Karpas-422 (cell line): ENCODE results near the gene SPATA18. TPM values are rescaled to one million over a fixed set of nuclear protein-coding genes. Genes with fewer than 3 reads are reported as not detected.
A peak's percentile ranks its signal among the peaks of the same experiment; 100 is the strongest.

ENCODE experiments used
- DNase-seq: peaks from one replicate; pipeline ENCODE4 v3.0.0-alpha.2; 2015
- H2AFZ ChIP-seq: fragments of 200-600 bp; sonication (generic); 2 replicates; pipeline ENCODE4 v1.6.1; 2014; ENCODE audit warnings: antibody characterized with exemption, low read length, mixed read lengths
- H3K27ac ChIP-seq: fragments of 200-600 bp; sonication (generic); 2 replicates; pipeline ENCODE4 v1.5.1; 2014; ENCODE audit warnings: mild to moderate bottlenecking, low read length, moderate library complexity
- H3K27me3 ChIP-seq: fragments of 200-600 bp; sonication (generic); 2 replicates; pipeline ENCODE4 v1.6.1; 2014; ENCODE audit warnings: low read length, mixed read lengths
- H3K36me3 ChIP-seq: fragments of 200-600 bp; sonication (generic); 2 replicates; pipeline ENCODE4 v1.6.1; 2014; ENCODE audit warnings: low read length, mixed read lengths; ENCODE audit not compliant: insufficient read depth
- H3K4me1 ChIP-seq: fragments of 200-600 bp; sonication (generic); 2 replicates; pipeline ENCODE4 v1.6.1; 2014; ENCODE audit warnings: mild to moderate bottlenecking, low read length, mixed read lengths
- H3K4me2 ChIP-seq: fragments of 200-600 bp; sonication (generic); 2 replicates; pipeline ENCODE4 v1.6.1; 2014; ENCODE audit warnings: low read length, low read depth, mild to moderate bottlenecking; ENCODE audit not compliant: poor library complexity, severe bottlenecking
- H3K4me3 ChIP-seq: fragments of 200-600 bp; sonication (generic); 2 replicates; pipeline ENCODE4 v1.5.1; 2014; ENCODE audit warnings: mild to moderate bottlenecking, antibody characterized with exemption, low read length, mixed read lengths
- H3K79me2 ChIP-seq: fragments of 200-600 bp; sonication (generic); 2 replicates; pipeline ENCODE4 v1.6.1; 2014; ENCODE audit warnings: mild to moderate bottlenecking, low read length, mixed read lengths
- H3K9ac ChIP-seq: fragments of 200-600 bp; sonication (generic); 2 replicates; pipeline ENCODE4 v1.6.0; 2014; ENCODE audit warnings: low read length
- H3K9me2 ChIP-seq: fragments of 200-600 bp; sonication (generic), shearing (Covaris generic); replicated peaks from 2 replicates; pipeline ENCODE4 v1.6.0; 2014; ENCODE audit warnings: mild to moderate bottlenecking, low read length, moderate library complexity; ENCODE audit not compliant: insufficient read depth
- H3K9me3 ChIP-seq: fragments of 300-700, 200-600 bp; sonication (generic); 2 replicates; pipeline ENCODE4 v1.6.1; 2014; ENCODE audit warnings: low read length, mixed read lengths
- H4K20me1 ChIP-seq: fragments of 200-600 bp; sonication (generic); 2 replicates; pipeline ENCODE4 v1.6.1; 2014; ENCODE audit warnings: mild to moderate bottlenecking, antibody characterized with exemption, low read length, low read depth; ENCODE audit not compliant: insufficient read depth
- total RNA-seq: library from RNA; depleted of rRNA; stranded (reverse); fragments of >200 nt; shearing (Covaris generic); gene quantifications from 2 replicates; pipeline ENCODE4 v1.2.3, GENCODE V29; 2014; ENCODE audit warnings: low replicate concordance

Gene SPATA18
- total RNA-seq, 1 experiment from 2014 or later, result not detected

DNA sequence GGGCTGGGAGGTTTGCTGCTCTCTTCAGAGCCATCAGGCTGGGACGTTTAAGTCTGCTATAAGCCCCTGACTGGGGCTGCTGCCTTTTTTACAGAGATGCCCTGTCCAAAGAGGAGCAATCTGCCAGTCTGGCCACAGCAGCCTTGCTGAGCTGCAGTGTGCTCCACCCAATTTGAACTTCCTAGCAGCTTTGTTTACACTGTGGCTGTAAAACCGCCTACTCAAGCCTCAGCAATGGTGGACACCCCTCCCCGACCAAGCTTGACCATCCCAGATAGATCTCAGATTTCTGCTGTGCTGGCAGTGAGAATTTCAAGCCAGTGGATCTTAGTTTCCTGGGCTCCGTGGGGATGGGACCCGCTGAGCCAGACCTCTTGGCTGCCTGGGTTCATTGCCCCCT is 40.7 kb downstream of the SPATA18 start:
- DNase-seq, result peak; percentile 25
- Histone ChIP-seq H3K9me3 (no peaks in the 10 kb centered on the region), H4K20me1 (no peaks in the 10 kb centered on the region), H3K4me1 (0 out of 2 replicates have a peak, but pooled peaks cover 5% of the 10 kb centered on the region), H3K27me3 (no peaks in the 10 kb centered on the region), H3K9me2 (no peaks in the 10 kb centered on the region), H2AFZ (no peak overlapping the region), H3K36me3 (no peaks in the 10 kb centered on the region), H3K79me2 (no peaks in the 10 kb centered on the region), H3K4me3 (no peak overlapping the region), H3K27ac (no peak overlapping the region), H3K9ac (no peak overlapping the region), H3K4me2 (no peak overlapping the region)

DNA sequence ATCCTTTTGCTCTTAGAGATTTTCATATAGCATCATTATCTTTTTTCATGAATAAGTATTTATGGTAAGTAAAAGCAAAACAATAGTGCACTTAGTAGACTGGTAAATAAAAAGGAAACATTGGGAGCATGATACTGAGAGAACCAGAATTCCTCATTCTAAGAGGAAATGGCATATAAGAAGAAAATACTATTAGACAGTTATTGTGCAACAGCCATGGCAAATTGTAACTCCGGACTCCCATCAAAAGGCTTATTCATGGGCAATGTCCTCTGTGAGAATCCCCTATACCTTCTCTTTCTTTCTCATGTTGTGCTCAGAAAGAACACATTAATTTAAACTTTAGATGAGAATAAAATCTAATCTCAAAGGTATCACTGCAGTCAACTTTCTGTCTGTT is 42.4 kb downstream of the SPATA18 start:
- Histone ChIP-seq H3K79me2 (no peaks in the 10 kb centered on the region), H3K4me2 (no peak overlapping the region), H3K27me3 (no peaks in the 10 kb centered on the region), H3K9me2 (no peaks in the 10 kb centered on the region), H3K9me3 (no peaks in the 10 kb centered on the region), H4K20me1 (no peaks in the 10 kb centered on the region), H3K27ac (no peak overlapping the region), H2AFZ (no peak overlapping the region), H3K4me3 (no peak overlapping the region), H3K36me3 (no peaks in the 10 kb centered on the region), H3K9ac (no peak overlapping the region), H3K4me1 (peaks cover 6% of the 10 kb centered on the region)
- no peak for DNase-seq

DNA sequence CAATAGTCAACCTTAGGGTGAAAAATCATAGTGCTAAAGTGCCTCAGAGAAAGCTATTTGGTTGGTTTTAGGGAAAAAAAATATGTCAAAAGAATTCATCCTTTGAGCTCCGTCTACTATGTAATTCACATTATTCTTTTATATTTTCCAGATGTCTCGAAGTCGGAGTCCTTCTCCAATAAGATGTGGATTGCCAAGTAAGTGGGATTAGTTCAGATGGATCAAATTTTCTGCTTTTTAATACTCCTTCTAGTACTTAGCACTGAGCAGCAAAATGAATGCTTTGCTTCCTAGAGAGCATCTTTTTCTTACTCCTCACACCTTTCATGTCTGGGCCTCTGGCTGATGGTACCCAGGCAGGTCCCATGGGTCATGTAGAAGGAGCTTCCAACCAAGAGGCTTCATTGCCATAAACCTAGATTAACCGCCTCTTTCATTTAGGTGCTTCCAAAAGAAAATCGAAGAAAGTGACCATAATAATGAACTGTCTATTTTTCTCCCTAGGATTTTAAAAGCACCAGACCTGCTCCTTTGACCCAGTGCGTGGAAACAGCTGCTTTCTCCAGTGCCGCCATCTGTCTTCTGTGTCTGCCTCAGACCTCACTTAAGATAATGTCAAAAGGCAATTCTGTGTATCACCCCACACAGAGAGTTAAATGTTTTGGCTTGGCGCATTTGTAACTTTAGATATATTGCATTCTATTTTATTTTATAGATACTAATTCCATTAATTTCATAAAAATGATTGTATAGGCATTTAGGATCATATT is 43.5 kb downstream of the SPATA18 start:
- H3K4me3 ChIP-seq, result no peak overlapping the region
- no peaks in the 10 kb centered on the region for H4K20me1 ChIP-seq
- no peaks in the 10 kb centered on the region for H3K27me3 ChIP-seq
- peaks cover 13% of the 10 kb centered on the region for H3K4me1 ChIP-seq
- no peaks in the 10 kb centered on the region for H3K79me2 ChIP-seq
- H3K9ac ChIP-seq, result no peak overlapping the region
- no peak overlapping the region for H3K27ac ChIP-seq
- peak; percentile 27 for DNase-seq
- H2AFZ ChIP-seq, result no peak overlapping the region
- no peaks in the 10 kb centered on the region for H3K36me3 ChIP-seq
- no peaks in the 10 kb centered on the region for H3K9me3 ChIP-seq
- H3K4me2 ChIP-seq, result no peak overlapping the region
- H3K9me2 ChIP-seq, result no peaks in the 10 kb centered on the region

DNA sequence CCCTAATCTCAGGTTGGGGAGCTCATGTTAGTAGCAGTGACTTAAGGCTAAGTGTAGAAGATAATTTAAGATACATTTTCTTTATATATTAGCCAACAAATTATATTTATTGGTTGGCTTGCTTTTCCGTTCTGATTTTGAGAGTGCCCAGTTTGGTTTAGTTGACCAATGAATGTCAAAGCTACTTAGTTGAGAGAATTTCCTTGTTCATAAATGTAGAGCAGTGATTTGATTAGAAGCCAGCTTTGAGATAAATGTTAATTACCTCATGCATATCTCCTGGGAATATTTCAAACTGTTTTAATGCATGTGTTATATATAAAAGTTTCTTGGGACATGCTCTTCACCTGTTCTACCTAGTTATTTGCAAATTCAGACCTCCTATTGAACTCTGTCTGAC is 44.3 kb downstream of the SPATA18 start:
- H2AFZ ChIP-seq, result no peak overlapping the region
- H3K9ac ChIP-seq, result no peak overlapping the region
- peak; percentile 36 for DNase-seq
- H3K27ac ChIP-seq, result no peak overlapping the region
- no peaks in the 10 kb centered on the region for H4K20me1 ChIP-seq
- H3K36me3 ChIP-seq, result no peaks in the 10 kb centered on the region
- no peak overlapping the region for H3K4me3 ChIP-seq
- no peak overlapping the region for H3K4me2 ChIP-seq
- no peaks in the 10 kb centered on the region for H3K27me3 ChIP-seq
- peaks cover 17% of the 10 kb centered on the region for H3K4me1 ChIP-seq
- H3K9me3 ChIP-seq, result no peaks in the 10 kb centered on the region
- H3K9me2 ChIP-seq, result no peaks in the 10 kb centered on the region
- no peaks in the 10 kb centered on the region for H3K79me2 ChIP-seq

DNA sequence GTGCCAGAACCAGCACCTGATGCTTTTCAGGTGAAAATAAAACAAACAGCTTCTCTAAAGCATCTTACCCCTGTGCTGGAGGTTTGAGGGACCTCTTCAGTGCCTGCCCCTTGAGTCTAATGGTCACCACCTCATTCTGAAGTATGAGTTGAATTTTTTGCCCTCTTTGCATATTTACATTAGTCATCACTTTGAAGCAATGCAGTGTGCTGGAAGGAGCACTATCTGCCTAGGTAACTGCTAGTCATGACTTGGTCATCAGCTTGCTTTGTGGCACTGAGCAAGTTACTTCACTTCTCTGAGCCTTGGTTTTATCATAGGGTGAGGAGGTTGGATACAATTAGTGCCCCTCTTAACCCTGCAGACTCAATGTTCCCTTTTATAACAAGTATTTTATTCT is 44.9 kb downstream of the SPATA18 start:
- Histone ChIP-seq H3K9me3 (no peaks in the 10 kb centered on the region), H3K4me1 (peaks cover 17% of the 10 kb centered on the region), H3K27me3 (no peaks in the 10 kb centered on the region), H3K79me2 (no peaks in the 10 kb centered on the region), H2AFZ (no peak overlapping the region), H3K9me2 (no peaks in the 10 kb centered on the region), H3K36me3 (no peaks in the 10 kb centered on the region), H4K20me1 (no peaks in the 10 kb centered on the region), H3K27ac (no peak overlapping the region), H3K4me3 (no peak overlapping the region), H3K9ac (no peak overlapping the region), H3K4me2 (no peak overlapping the region)
- DNase-seq, result peak; percentile 17

DNA sequence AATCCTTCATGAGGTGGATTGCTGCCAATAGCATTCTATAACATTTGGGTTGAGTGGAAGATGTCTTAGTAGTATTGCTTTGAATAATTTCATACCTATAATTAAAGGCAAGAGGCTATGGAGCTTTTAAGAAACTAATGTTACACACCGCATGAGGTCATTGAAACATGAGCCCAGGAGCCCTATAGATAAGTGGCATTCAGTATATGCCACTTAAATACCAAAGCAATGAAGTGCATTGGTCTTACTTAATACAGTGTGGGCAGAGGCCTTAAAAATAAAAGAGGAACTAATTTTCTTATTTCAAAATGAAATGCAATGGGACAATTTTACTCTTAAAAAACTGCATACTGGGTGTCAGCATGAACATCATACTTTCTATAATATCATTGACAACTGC is 47.5 kb downstream of the SPATA18 start:
- H3K4me3 ChIP-seq, result no peak overlapping the region
- DNase-seq, result peak; percentile 39

DNA sequence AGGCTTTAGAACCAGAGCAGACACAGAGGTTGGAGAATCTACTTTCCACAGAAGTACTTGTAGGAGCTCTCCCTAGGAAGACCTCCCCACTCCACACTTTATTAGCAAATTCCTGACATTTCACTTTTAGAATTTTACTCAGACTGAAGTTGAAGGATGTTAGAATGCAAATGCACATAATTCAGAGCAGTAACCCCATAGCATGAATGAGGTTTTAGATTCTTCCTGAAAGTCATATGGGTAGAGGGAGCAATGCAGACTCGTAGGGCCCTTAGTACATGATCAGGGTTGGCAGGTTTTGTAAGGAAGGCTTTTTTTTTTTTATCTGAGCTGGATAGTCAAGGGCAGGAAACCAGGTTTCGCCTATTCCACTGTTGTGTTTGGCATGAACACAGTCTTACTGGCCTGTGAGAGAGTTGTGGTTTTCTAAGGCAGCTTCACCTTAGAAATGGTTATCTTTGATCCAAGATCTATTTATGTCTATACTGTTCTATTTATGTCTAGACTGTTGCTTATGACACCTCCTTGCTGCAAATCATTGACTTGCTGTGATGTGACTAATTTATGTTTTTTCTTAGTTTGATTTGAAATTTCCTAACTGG is 48.9 kb downstream of the SPATA18 start:
- H3K9ac ChIP-seq, result no peak overlapping the region
- H3K9me3 ChIP-seq, result no peaks in the 10 kb centered on the region
- H3K36me3 ChIP-seq, result no peaks in the 10 kb centered on the region
- no peak overlapping the region for H3K27ac ChIP-seq
- peaks cover 51% of the 10 kb centered on the region for H3K4me1 ChIP-seq
- no peaks in the 10 kb centered on the region for H4K20me1 ChIP-seq
- no peak overlapping the region for H3K4me2 ChIP-seq
- no peaks in the 10 kb centered on the region for H3K9me2 ChIP-seq
- H2AFZ ChIP-seq, result no peak overlapping the region
- peak; percentile 42 for DNase-seq
- H3K4me3 ChIP-seq, result no peak overlapping the region
- H3K27me3 ChIP-seq, result no peaks in the 10 kb centered on the region
- no peaks in the 10 kb centered on the region for H3K79me2 ChIP-seq

More for the DNA sequence above, 47.5 kb downstream of the SPATA18 start:
- Histone ChIP-seq H2AFZ (no peak overlapping the region), H3K9ac (no peak overlapping the region), H4K20me1 (no peaks in the 10 kb centered on the region), H3K9me3 (no peaks in the 10 kb centered on the region), H3K27ac (no peak overlapping the region), H3K27me3 (no peaks in the 10 kb centered on the region), H3K4me2 (no peak overlapping the region), H3K79me2 (no peaks in the 10 kb centered on the region), H3K9me2 (no peaks in the 10 kb centered on the region), H3K4me1 (peaks cover 41% of the 10 kb centered on the region), H3K36me3 (no peaks in the 10 kb centered on the region)

DNA sequence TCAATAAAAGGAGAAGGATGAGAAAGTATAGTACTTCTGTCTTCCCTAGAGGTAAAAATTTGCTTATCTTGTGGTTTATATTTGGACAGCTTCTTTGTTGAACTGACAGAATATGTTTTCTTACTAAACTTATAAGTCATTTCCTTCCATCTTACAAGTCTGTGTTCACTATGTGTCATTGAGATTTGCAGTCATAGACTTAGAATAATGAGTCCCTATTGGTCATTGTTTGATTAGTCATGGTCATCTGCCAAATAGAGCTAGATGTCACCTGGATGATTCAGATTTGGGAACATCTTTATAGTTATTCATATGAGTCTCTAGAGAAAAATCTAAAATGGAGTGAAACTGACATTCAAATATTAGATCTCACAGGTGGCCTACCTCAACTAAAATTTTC is 51.5 kb downstream of the SPATA18 start:
- H4K20me1 ChIP-seq, result no peaks in the 10 kb centered on the region
- no peaks in the 10 kb centered on the region for H3K79me2 ChIP-seq
- H3K9ac ChIP-seq, result no peak overlapping the region
- no peak overlapping the region for H3K27ac ChIP-seq
- peaks cover 60% of the 10 kb centered on the region for H3K4me1 ChIP-seq
- DNase-seq, result peak; percentile 65
- no peaks in the 10 kb centered on the region for H3K9me3 ChIP-seq
- H3K4me3 ChIP-seq, result no peak overlapping the region
- H3K9me2 ChIP-seq, result no peaks in the 10 kb centered on the region
- H3K27me3 ChIP-seq, result no peaks in the 10 kb centered on the region
- peak overlapping the region; percentile 43 for H3K4me2 ChIP-seq
- H3K36me3 ChIP-seq, result no peaks in the 10 kb centered on the region
- H2AFZ ChIP-seq, result no peak overlapping the region
